ENCODE measurements around the gene MBNL2.

- TF ChIP-seq EZH2 (IDR thresholded peaks at IDR 0.05; ENCODE audit: insufficient read depth, poor library complexity, severe bottlenecking) (no peak), EZH2phosphoT487 (IDR thresholded peaks at IDR 0.05; ENCODE audit: insufficient read depth, low read depth) (no peak)
Measured at GRCh38 chr13:97373787-97374186, 151.7 kb downstream of the MBNL2 start.
